ENCODE measurements around the gene RIN3. TPM values are rescaled to one million over a fixed set of nuclear protein-coding genes. Genes with fewer than 3 reads are reported as not detected.

RIN3 gene
- total RNA-seq, 6 experiments from 2014 or later, result 19.7 to 26.0 (median 24.6) TPM

GRCh38 chr14:92658160-92658559 is 144.6 kb downstream of the RIN3 start:
- DNase-seq, result no peak
- Mint-ChIP-seq H3K9me3 (no peaks in the 10 kb centered on the region), H3K27ac (no peak overlapping the region), H3K4me1 (ENCODE audit: low read depth) (peaks cover 13% of the 10 kb centered on the region), H3K36me3 (ENCODE audit: low read depth) (peaks cover 44% of the 10 kb centered on the region), H3K4me3 (no peak overlapping the region), H3K27me3 (ENCODE audit: insufficient read depth) (peaks cover 7% of the 10 kb centered on the region)
- TF ChIP-seq CTCF (IDR thresholded peaks at IDR 0.05), result no peak

- Mint-ChIP-seq H3K4me1 (ENCODE audit: low read depth) (peaks cover 13% of the 10 kb centered on the region), H3K27ac (no peak overlapping the region), H3K36me3 (ENCODE audit: low read depth) (peaks cover 40% of the 10 kb centered on the region), H3K4me3 (no peak overlapping the region), H3K27me3 (ENCODE audit: insufficient read depth) (peaks cover 7% of the 10 kb centered on the region), H3K9me3 (no peaks in the 10 kb centered on the region)
- no peak for DNase-seq
- no peak for TF ChIP-seq CTCF (IDR thresholded peaks at IDR 0.05)
These were observed 145.1 kb downstream of the RIN3 start for GRCh38 chr14:92658684-92659083.

- peaks cover 13% of the 10 kb centered on the region for H3K4me1 Mint-ChIP-seq (ENCODE audit: low read depth)
- H3K27me3 Mint-ChIP-seq (ENCODE audit: insufficient read depth), result peaks cover 7% of the 10 kb centered on the region
- H3K36me3 Mint-ChIP-seq (ENCODE audit: low read depth), result peaks cover 43% of the 10 kb centered on the region
- TF ChIP-seq CTCF (IDR thresholded peaks at IDR 0.05), result no peak
- no peaks in the 10 kb centered on the region for H3K9me3 Mint-ChIP-seq
- H3K4me3 Mint-ChIP-seq, result no peak overlapping the region
- no peak overlapping the region for H3K27ac Mint-ChIP-seq
- no peak for DNase-seq
These were observed 146.4 kb downstream of the RIN3 start for GRCh38 chr14:92659765-92660561.

- Mint-ChIP-seq H3K36me3 (ENCODE audit: low read depth) (peaks cover 38% of the 10 kb centered on the region), H3K27me3 (ENCODE audit: insufficient read depth) (peaks cover 5% of the 10 kb centered on the region), H3K27ac (no peak overlapping the region), H3K4me3 (no peak overlapping the region), H3K4me1 (ENCODE audit: low read depth) (peaks cover 9% of the 10 kb centered on the region), H3K9me3 (no peaks in the 10 kb centered on the region)
- TF ChIP-seq CTCF (IDR thresholded peaks at IDR 0.05), result no peak
- no peak for DNase-seq
These were observed 147.0 kb downstream of the RIN3 start for GRCh38 chr14:92660571-92660970.

- peaks cover 41% of the 10 kb centered on the region for H3K36me3 Mint-ChIP-seq (ENCODE audit: low read depth)
- H3K27me3 Mint-ChIP-seq (ENCODE audit: insufficient read depth), result peaks cover 4% of the 10 kb centered on the region; the same call in 1 of the 2 replicates
- no peaks in the 10 kb centered on the region for H3K9me3 Mint-ChIP-seq
- TF ChIP-seq CTCF (IDR thresholded peaks at IDR 0.05), result no peak
- H3K4me3 Mint-ChIP-seq, result no peak overlapping the region
- DNase-seq, result no peak
- no peaks in the 10 kb centered on the region for H3K4me1 Mint-ChIP-seq (ENCODE audit: low read depth)
- H3K27ac Mint-ChIP-seq, result no peak overlapping the region
These were observed 149.5 kb downstream of the RIN3 start for GRCh38 chr14:92663049-92663448.

All from HFFc6 (cell line).